Calu3 (cell line): ENCODE data around the gene APEX2. TPM values are rescaled to one million over a fixed set of nuclear protein-coding genes. Genes with fewer than 3 reads are reported as not detected.

Experiments used
- BruUV-seq: library from RNA; stranded (reverse); fragments of 400-500 nt; replicated peaks from 2 replicates; lab custom pipeline; 2021; lab: Mats Ljungman, UMichigan
- CTCF ChIA-PET: fragments of 300-600 bp; sonication (Branson Sonifier 250); formaldehyde crosslinking; loops from one replicate; lab custom pipeline; 2022; ENCODE audit warnings: antibody characterized with exemption; lab: Charles Lee
- DNase-seq: peaks from one replicate; pipeline ENCODE4 v3.0.0; 2022
- H3K27ac Mint-ChIP-seq: one replicate; pipeline ENCODE4 v1.8.0; 2022; ENCODE audit warnings: mixed read lengths; ENCODE audit not compliant: unreplicated experiment
- H3K27me3 Mint-ChIP-seq: one replicate; pipeline ENCODE4 v1.8.0; 2022; ENCODE audit warnings: mixed read lengths; ENCODE audit not compliant: unreplicated experiment
- H3K36me3 Mint-ChIP-seq: one replicate; pipeline ENCODE4 v1.8.0; 2022; ENCODE audit warnings: mild to moderate bottlenecking, moderate library complexity, mixed read lengths; ENCODE audit not compliant: insufficient read depth, unreplicated experiment
- H3K4me1 Mint-ChIP-seq: one replicate; pipeline ENCODE4 v1.8.0; 2022; ENCODE audit warnings: mild to moderate bottlenecking, low read depth, mixed read lengths; ENCODE audit not compliant: unreplicated experiment
- H3K4me3 Mint-ChIP-seq: one replicate; pipeline ENCODE4 v1.8.0; 2022; ENCODE audit warnings: mild to moderate bottlenecking, low read depth, moderate library complexity, mixed read lengths; ENCODE audit not compliant: unreplicated experiment
- H3K9me3 Mint-ChIP-seq: one replicate; pipeline ENCODE4 v1.8.0; 2022; ENCODE audit warnings: low read depth, mixed read lengths; ENCODE audit not compliant: unreplicated experiment
- intact Hi-C: fragments of 100-400 bp; cut with micrococcal nuclease; formaldehyde crosslinking; loops from one replicate; pipeline ENCODE4 v1.10.0; 2022; ENCODE audit not compliant: unreplicated experiment
- total RNA-seq: library from RNA; stranded (reverse); gene quantifications from 2 replicates; pipeline ENCODE4 v1.2.3, GENCODE V29; 2022
- TF ChIP-seq, protein P1 (sequence below): fragments of 200-600 bp; IDR thresholded peaks from one replicate; pipeline ENCODE4 v1.8.0; 2022; ENCODE audit warnings: antibody characterized with exemption; ENCODE audit not compliant: unreplicated experiment

APEX2 gene
- total RNA-seq, 1 experiment from 2014 or later: 32.4 TPM

- CTCF ChIA-PET: no interaction called here
- intact Hi-C loops: no loop called here
- Mint-ChIP-seq H3K4me3 (no peak overlapping the region), H3K27ac (no peak overlapping the region), H3K27me3 (no peaks in the 10 kb centered on the region), H3K4me1 (peaks cover 33% of the 10 kb centered on the region), H3K9me3 (no peaks in the 10 kb centered on the region), H3K36me3 (peaks cover 9% of the 10 kb centered on the region)
- BruUV-seq: no TSS peak
- DNase-seq: no peak
- TF ChIP-seq, protein P1, sequence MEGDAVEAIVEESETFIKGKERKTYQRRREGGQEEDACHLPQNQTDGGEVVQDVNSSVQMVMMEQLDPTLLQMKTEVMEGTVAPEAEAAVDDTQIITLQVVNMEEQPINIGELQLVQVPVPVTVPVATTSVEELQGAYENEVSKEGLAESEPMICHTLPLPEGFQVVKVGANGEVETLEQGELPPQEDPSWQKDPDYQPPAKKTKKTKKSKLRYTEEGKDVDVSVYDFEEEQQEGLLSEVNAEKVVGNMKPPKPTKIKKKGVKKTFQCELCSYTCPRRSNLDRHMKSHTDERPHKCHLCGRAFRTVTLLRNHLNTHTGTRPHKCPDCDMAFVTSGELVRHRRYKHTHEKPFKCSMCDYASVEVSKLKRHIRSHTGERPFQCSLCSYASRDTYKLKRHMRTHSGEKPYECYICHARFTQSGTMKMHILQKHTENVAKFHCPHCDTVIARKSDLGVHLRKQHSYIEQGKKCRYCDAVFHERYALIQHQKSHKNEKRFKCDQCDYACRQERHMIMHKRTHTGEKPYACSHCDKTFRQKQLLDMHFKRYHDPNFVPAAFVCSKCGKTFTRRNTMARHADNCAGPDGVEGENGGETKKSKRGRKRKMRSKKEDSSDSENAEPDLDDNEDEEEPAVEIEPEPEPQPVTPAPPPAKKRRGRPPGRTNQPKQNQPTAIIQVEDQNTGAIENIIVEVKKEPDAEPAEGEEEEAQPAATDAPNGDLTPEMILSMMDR: no peak
These were observed 29.1 kb downstream of the APEX2 start for GRCh38 chrX:55029291-55029690.

DNA sequence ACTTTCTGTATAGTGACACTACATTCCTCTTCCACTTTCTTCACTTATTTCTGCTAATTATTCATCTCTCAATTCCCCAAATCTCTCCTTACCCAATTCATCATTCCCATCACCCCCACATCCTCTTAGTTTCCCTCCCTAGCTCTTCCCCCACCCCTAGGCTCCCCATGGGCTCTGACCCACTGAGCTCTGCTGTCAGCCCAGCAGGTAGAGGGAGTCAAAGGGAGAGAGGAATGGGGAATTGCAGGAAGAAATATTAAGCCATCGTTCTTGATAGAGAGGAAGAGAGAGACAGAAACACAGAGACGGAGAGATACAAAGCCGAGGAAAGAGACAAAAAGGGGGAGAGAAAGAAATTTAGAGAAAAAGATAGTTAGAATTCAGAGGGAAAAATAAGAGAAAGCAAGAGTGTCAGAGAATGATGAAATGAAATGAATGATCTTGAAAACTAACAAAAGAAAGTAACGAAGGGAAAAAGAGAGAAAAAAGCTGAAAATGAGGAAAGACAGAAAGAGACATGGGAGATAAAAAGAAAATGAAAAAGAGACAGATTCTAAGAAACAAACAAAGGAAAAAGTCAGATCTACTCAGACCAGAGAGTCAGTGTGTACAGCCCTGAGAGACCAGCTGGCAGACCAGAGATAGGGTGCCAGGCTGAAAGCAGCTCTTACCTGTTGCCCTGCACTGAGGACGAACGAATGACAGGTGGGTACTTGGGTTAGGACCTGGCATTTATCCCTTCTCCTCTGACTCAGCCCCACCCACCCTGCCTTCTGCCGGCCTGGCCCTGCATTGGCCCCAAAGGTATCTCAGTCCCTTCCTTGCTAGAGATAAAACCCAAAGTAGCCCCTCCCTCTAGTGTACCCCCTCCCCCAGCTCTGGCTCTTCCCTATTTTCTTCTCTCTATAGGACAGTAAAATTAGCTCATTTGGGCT, 30.4 kb downstream of the APEX2 start, which contains the start of gene ALAS2:
ALAS2 (minus strand) TSS at position 707 of the 935 bp plus-strand sequence. CDS start 4,977 bp downstream, outside the sequence.
- CTCF ChIA-PET: no interaction called here
- no peaks in the 10 kb centered on the region for H3K27me3 Mint-ChIP-seq
- no peak within 1 kb of the TSS for H3K27ac Mint-ChIP-seq
- no peak within 1 kb of the TSS for H3K4me3 Mint-ChIP-seq
- TF ChIP-seq, protein P1: no peak
- DNase-seq: no peak
- BruUV-seq: no TSS peak
- H3K36me3 Mint-ChIP-seq: peaks cover 9% of the 10 kb centered on the region
- H3K4me1 Mint-ChIP-seq: peaks cover 33% of the 10 kb centered on the region
- H3K9me3 Mint-ChIP-seq: no peaks in the 10 kb centered on the region
- intact Hi-C loops: loop anchor here (10.0 kb wide), 1 partner anchor 46 kb away; no protein-coding TSS in a partner anchor

DNA sequence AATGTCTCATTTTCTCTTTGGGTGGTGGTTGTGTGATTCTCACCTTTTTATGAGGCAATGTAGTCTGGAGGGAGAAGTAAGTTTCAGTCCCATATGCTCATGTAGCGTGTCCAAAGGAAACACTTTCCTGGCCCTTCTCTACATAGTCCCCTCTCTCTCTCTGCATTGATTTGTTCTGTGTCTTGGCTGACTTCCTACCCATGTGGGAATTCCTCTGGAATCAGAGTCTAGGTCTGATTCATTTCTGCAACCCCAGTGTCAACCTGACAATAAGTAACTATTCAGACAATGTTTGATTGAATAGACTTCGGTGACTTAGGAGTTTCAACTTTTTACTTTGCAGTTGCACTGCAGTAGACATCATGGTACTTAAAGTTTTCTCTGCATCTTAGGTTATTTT, 33.3 kb downstream of the APEX2 start:
- peaks cover 21% of the 10 kb centered on the region for H3K4me1 Mint-ChIP-seq
- TF ChIP-seq, protein P1: no peak
- no TSS peak for BruUV-seq
- no peaks in the 10 kb centered on the region for H3K27me3 Mint-ChIP-seq
- intact Hi-C loops: loop anchor here (10.0 kb wide), 1 partner anchor 49 kb away; no protein-coding TSS in a partner anchor
- H3K27ac Mint-ChIP-seq: peak overlapping the region; percentile 63
- peaks cover 9% of the 10 kb centered on the region for H3K36me3 Mint-ChIP-seq
- H3K4me3 Mint-ChIP-seq: peak overlapping the region; percentile 57
- H3K9me3 Mint-ChIP-seq: no peaks in the 10 kb centered on the region
- DNase-seq: peak; percentile 16
- CTCF ChIA-PET: no interaction called here

DNA sequence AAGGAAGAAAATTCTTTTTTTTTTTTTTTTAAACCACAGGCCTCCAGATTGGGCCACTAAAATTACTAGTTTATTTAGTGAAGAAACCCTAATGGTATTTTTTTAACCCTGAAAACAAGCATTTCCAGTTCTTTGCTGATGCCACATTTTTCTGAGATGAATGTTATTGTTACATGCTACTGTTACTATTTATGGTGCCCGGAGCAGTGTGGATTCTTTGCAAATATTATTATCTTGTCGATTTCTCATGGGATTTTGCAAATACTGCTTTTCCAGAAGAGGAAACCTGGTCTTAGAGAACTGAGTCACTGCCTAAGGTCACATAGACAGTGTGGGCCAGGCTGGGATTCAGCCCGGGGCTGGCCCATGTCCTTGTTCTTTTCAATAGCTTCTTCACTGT, 39.3 kb downstream of the APEX2 start:
- intact Hi-C loops: loop anchor here (10.0 kb wide), 1 partner anchor 55 kb away; no protein-coding TSS in a partner anchor
- no peaks in the 10 kb centered on the region for H3K9me3 Mint-ChIP-seq
- H3K27ac Mint-ChIP-seq: no peak overlapping the region
- no peaks in the 10 kb centered on the region for H3K4me1 Mint-ChIP-seq
- TF ChIP-seq, protein P1: no peak
- BruUV-seq: no TSS peak
- CTCF ChIA-PET: no interaction called here
- no peaks in the 10 kb centered on the region for H3K36me3 Mint-ChIP-seq
- H3K4me3 Mint-ChIP-seq: no peak overlapping the region
- DNase-seq: no peak
- H3K27me3 Mint-ChIP-seq: no peaks in the 10 kb centered on the region
